GM19239 (cell line): ENCODE data around the gene PRRT1.
"Not testable (repeated sequence)": the region's sequence is repeated elsewhere in the genome, so short reads cannot be mapped to it uniquely, and the experiment has no call there.

ENCODE experiments used
- DNase-seq: peaks from one replicate; pipeline ENCODE4 v3.0.0; 2011; ENCODE audit warnings: low spot score; ENCODE audit not compliant: insufficient read length
- FAIRE-seq: peaks from 2 replicates; lab custom pipeline; 2011; peaks lifted over from hg19 to GRCh38; lab: Jason Lieb, UNC

The PRRT1 gene

GRCh38 chr6:32152769-32153563, 1.2 kb upstream of the PRRT1 start:
- FAIRE-seq (no peak), DNase-seq (no peak)

- no peak for FAIRE-seq
- DNase-seq = no peak
Measured at GRCh38 chr6:32151181-32151862, 417 bp downstream of the PRRT1 start.

GRCh38 chr6:32149932-32150870, 1.5 kb downstream of the PRRT1 start:
- no peak for FAIRE-seq
- DNase-seq = no peak

- FAIRE-seq (no peak), DNase-seq (no peak)
Measured at GRCh38 chr6:32149092-32149755, 2.5 kb downstream of the PRRT1 start.

- DNase-seq = no peak
- no peak for FAIRE-seq
Measured at GRCh38 chr6:32148289-32149091, 3.2 kb downstream of the PRRT1 start.

GRCh38 chr6:32147401-32148132, 4.2 kb downstream of the PRRT1 start:
- FAIRE-seq = no peak
- no peak for DNase-seq

- FAIRE-seq (no peak), DNase-seq (no peak)
Measured at GRCh38 chr6:32146687-32147086, 5.1 kb downstream of the PRRT1 start.

GRCh38 chr6:32146287-32146686, 5.5 kb downstream of the PRRT1 start:
- FAIRE-seq = no peak
- no peak for DNase-seq

- not testable (repeated sequence) for FAIRE-seq, DNase-seq
Measured at GRCh38 chr6:32144238-32144637, 7.5 kb downstream of the PRRT1 start.

- no peak for FAIRE-seq
Measured at GRCh38 chr6:32140420-32141046, 11.2 kb downstream of the PRRT1 start.

GRCh38 chr6:32139590-32139989, 12.1 kb downstream of the PRRT1 start:
- DNase-seq = no peak
- FAIRE-seq = no peak

More at GRCh38 chr6:32140420-32141046, 11.2 kb downstream of the PRRT1 start:
- DNase-seq = no peak

- DNase-seq = no peak
Measured at GRCh38 chr6:32137454-32137853, 14.3 kb downstream of the PRRT1 start.

GRCh38 chr6:32133786-32134185, 18.0 kb downstream of the PRRT1 start:
- no peak for FAIRE-seq
- no peak for DNase-seq

More at GRCh38 chr6:32137454-32137853, 14.3 kb downstream of the PRRT1 start:
- no peak for FAIRE-seq

- no peak for DNase-seq
- no peak for FAIRE-seq
Measured at GRCh38 chr6:32132110-32132509, 19.6 kb downstream of the PRRT1 start.

- no peak for DNase-seq
- no peak for FAIRE-seq
Measured at GRCh38 chr6:32131439-32131948, 20.2 kb downstream of the PRRT1 start.

- no peak for DNase-seq
- FAIRE-seq = no peak
Measured at GRCh38 chr6:32129297-32130088, 22.2 kb downstream of the PRRT1 start.

GRCh38 chr6:32128751-32129296, 22.9 kb downstream of the PRRT1 start:
- DNase-seq (no peak), FAIRE-seq (no peak)
